GM19035 (cell line): ENCODE data around the gene KCTD1.

Experiments
- ATAC-seq: cut with Tn5 transposase; IDR thresholded peaks from one replicate; pipeline ENCODE4 v1.9.1; 2021; ENCODE audit not compliant: unreplicated experiment

The KCTD1 gene

DNA sequence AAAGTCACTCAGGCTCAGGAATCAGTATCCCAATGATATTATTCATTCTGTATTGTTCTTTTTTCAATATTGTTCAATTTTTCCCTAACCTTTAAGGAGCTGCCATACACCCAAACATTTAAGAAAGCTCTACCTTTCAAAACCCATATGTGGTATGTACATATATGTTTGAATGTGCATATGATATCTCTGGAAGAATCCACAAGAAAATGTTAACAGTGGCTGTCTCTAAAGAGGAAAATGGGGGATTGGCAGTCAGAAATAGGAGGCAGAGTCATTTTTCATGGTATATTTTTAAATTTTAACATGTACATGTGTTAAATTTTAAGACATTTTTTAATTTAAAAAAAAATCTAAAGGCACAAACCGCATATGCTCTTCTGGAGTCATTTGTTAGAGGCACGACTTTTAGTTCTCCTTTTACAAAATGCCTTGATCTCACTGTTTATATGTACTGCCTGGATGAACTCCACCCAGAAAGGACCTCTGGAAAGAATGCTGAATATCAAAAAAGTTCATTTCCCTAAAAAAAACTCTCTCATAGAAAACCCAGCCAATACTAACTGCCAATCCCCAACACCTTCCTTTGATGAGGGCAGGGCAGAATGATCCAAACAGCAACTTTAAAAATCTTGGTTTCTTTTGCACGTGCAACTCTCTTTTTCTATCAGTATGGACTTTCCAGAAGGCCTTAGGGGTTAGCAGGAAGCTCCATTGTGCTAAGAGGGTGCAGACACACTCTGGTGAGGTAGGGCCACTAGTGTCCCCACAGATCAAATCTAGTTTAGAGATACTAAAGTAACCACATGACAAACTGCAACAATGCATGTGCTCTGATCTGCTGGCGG is 23.6 kb downstream of the KCTD1 start:
- ATAC-seq: no peak

DNA sequence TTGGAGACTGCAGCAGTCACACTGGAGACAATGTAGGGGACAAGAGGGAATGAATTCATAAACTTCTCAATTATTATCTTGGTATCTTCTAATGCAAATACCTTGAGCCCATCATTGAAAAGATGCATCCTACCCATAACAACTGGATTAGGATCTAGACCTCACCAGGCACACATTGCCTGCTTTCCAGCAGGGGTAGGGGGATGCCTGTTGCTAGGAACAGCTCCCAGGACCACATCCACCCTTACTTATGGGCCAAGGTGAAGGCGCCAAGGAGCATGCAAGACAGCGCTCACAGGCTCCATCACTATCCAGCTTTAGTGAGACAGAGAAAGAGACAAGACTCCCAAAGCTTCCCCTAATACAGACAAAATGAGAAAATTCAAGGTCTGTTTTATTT is 24.4 kb downstream of the KCTD1 start:
- ATAC-seq: no peak

DNA sequence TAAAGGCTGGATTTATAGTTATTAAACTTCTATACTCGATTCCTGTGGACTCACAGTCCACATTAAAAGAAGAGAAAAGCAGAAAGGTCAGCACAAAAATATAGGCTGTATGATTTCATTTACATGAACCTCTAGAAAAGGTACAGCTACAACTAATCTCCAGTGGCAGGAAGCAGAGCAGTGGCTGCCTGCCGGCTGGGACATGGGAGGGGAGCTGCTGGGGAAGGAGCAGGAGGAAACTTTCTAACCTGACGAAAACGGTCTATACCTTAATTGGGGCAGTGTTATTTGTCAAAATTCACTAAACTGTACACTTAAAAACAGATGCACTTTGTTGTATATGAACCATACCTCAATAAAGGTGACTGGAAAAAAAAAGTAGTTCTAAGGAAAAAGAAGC is 26.7 kb downstream of the KCTD1 start:
- ATAC-seq: no peak

DNA sequence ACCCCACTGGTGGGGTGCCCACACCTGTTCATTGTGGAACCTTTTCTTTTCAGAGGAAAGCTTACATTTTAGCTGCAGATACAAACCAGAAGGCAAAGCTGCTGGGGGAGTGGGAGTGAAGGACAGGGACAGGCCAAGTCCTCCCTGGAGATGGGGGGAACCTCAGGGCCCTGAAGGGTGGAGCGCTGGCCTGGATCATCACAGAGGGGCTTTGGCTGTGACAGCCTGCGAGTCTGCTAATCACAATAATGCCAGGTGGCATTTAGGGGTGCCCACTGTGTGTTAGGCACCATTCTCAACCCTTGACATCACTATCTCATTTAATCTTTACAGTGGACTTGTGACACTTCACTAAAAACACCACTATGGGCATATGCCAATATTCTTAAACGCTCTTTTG is 27.4 kb downstream of the KCTD1 start:
- ATAC-seq: no peak

DNA sequence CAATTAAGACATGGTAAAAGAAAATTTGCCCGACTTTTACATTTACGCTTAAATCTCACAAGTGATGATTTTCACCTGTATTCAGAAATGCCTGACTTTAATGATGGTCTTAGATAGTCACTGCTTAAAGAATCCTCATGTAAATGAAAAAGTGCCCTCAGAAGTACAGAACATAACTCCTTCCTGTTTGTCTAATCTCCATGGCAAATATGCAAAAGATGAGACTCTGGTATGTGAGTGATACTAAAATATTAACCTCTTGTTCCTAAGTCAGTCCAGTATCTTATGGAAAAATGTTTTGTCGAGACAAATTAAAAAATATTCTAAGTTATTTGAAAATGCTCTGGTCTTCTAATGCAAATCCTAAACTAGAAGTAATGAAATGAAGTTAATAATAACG is 29.2 kb downstream of the KCTD1 start:
- ATAC-seq: no peak

DNA sequence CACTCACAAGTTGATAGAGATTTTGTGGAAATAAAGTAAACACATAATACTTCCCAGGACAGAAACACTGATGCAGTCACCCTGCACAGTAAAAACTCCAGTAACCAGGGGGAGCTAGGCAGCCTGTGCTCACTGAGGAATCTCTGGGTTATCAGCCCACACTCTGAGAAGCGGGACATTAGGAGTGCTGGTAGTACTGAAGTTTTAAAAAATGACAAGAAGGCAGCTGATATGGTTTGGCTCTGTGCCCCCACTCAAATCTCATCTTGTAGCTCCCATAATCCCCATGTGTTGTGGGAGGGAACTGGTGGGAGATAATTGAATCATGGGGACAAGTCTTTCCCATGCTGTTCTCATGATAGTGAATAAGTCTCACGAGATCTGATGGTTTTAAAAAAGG is 31.4 kb downstream of the KCTD1 start:
- no peak for ATAC-seq

DNA sequence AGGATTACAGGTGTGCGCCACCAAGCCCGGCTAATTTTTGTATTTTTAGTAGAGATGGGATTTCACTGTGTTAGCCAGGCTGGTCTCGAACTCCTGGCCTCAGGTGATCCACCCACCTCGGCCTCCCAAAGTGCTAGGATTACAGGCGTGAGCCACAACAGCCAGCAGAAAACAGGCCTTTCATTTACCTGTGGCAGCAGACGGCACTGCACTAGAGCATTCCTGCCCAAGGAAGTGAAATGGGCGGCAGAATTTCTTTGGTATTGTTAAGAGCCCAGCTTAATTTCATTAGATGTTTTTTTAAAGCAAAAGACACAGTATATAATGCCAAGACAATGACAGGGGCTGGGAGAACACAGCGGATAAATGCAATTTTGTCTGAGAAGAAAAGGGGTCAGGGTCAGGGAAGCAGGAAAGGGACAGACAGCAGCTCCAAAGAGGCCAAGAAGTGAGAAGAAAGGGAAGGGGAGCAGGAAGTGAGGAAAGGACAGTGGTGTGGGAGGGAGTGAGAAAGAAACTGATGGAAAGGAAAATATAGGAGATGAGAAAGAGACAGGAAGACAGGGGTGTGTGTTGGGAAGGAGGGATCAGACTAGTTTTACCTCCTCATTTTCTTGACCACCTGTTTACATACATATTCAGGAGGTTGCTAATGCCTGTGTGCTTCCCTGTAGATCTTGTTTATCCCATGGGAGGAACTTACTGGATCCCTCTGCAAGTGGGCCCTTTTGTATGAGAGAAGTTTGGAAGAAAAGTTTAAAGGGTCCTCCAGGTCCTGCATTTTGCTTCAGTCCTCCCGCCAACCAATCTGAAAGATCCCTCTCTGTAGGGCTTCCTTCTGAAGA is 32.5 kb downstream of the KCTD1 start:
- no peak for ATAC-seq

DNA sequence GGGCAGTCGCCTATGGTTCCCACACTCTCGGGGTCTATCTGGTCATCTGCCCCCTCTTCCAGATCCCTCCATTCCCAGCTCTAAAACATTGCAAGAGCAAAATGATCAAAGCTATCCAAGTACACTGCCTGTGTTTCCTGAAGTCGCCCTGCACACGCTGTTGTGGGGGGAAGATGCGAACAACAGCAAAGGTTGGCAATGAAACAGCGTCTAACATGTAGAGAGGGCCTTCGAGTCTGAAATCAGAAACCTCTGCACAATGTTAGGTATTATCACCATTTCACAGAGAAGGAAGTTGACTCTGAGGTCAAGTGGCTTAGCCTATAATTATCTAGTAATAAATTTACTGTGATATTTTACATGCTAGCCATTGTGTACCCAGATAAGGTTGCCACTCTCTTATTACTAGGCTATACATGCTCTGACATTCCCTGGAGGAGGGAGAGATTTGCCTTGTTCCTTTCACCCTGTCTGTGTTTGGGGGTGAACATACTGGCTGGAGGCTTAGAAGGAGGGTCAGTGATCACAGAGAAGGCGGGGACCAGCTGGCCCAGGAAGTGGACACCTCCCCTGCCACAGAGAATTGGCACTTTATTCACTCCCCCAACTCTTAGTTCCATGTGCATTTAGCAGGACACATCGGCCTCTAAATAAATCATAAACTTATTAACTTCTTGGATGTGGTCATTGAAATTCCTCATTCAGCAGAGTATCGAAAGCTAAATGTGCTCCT is 36.8 kb downstream of the KCTD1 start:
- no peak for ATAC-seq

DNA sequence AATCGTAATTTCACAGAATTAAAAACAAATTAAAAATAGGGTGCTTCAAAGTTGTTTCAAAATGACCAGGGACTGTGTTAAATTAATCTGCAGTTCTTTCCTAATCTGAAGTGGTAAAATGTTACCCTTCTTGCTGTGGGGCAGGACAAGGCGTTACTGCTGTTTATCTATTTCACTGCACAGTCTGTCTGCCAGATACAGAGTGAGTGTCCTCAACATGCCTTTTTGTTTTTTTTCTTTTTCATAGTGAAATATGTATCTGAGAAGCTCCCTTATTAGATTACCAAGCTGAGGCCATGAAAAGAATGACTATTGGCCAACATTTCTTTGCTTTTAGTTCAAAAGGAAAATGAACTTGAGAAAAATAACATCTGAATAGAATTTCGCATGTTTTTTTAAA is 38.0 kb downstream of the KCTD1 start:
- ATAC-seq: no peak

DNA sequence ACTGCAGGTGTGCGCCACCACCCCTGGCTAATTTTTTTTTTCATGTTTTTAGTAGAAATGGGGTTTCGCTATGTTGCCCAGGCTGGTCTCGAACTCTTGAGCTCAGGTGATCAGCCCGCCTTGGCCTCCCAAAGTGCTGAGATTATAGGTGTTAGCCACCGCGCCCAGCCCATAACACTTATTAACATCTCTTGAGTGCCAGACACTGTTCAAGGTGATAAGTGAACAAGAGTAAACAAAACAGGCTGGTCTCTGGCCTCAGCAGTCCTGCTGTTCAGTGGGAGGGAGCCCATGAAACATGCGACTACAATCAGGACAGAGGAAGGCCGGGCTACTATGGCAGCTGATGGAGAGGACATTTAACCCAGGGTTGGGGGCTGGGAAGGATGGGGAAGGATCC is 42.3 kb downstream of the KCTD1 start:
- ATAC-seq: no peak

DNA sequence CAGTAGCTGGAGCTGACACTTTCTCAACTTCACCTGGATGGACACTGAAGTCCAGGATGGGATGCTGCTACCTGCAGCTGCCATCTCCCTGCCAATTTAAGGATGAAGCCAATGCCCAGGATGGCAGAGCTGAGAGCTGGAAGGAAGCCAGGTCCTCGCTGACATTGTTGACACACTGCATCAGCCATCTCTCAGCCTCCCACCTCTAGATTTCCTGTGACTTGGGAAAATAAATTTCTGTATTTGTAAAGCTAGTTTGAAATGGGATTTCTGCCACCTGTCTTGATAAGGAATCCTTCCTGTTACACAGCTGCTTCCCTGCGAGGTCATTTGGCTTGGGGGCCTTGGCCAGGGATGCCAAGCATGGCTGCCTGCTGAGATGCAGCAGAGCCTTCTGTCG is 43.5 kb downstream of the KCTD1 start:
- ATAC-seq: no peak

DNA sequence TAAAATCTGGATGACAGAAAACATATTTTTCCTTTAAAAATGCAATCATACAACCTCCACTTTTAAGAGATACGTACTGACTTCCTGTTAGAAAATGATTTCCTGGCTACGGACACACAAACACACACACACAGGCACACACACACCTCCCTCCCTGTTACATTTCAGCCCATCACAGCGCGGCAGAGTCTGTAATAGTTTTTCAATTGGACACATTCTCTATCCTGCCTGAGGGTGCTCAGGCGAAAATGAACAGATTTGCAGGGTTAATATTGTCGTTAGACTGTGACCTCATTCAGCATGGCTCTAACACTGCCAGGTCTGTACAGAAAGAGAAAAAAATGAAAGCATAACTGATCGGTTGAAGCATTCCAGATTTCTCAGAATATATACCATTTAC is 45.0 kb downstream of the KCTD1 start:
- no peak for ATAC-seq

DNA sequence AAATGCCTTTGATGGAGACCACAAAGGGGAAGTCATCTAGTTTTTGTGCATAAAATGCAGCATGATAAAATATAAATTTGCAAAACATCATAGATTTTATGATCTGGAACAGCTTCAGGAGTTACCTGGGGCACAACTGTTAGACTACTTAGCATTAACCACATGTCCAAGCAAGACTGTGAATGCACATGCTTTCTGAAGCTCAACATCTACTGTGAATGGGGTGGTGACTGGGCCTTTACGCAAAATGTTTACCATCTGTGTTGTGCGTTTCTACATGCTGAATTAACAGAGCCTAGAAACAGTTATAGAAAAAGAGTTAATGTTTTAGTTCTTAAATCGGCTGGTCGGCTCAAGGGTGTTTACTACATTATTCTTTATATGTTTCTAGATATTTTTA is 45.5 kb downstream of the KCTD1 start:
- ATAC-seq: no peak

DNA sequence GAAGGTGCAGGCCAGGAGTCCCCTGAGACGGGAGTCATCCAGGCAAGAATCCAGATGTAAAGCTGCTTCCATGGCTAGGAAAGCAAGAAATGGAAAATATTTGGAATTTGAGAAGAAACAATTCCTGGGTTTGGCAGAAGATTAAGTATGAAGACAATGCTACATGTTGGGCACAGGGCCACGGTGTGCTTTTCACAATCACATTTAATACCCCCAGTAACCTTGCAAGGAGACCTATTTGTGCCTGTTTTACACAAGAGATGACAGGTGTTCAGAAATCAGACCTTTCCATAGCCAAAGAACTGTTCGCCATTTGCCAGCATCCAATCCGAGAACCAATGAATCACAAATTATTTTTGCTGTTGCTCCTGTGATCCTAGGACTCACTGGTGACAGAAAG is 50.5 kb downstream of the KCTD1 start:
- no peak for ATAC-seq

DNA sequence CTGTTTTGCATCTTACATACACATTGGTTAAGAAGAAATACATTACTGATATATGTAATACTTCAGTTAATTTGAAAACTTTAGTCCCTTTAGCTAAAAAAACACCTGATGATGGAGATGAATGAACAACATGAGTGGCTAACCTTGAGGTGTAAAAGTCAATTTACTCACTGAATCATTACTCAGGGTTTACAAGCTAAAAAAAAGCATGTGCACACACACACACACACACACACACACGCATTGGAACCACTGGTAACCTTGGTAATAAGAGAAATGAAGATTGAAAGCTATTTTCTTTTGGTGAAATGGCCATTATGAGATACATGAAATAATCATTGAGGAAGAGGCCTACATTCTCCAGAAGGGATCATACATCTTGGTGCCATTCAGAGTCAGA is 51.8 kb downstream of the KCTD1 start:
- no peak for ATAC-seq

DNA sequence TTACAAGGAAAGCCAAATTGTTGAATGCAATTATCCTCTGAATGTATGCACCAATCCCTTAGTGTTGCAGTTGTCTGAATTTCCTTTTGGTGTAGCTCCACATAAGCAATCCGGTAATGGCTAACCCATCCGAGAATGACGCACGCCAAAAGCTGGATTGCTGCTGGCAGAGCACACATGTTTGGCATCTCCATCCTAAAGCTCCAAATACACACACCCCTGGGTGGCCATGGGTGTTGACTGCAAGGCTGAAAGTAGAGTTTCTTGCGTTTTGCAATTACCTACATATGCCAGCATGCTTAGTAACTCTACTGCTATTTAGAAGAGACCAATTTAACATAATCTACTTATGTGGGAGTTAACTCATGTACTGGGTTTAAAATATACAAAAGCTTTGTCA is 53.1 kb downstream of the KCTD1 start:
- no peak for ATAC-seq

DNA sequence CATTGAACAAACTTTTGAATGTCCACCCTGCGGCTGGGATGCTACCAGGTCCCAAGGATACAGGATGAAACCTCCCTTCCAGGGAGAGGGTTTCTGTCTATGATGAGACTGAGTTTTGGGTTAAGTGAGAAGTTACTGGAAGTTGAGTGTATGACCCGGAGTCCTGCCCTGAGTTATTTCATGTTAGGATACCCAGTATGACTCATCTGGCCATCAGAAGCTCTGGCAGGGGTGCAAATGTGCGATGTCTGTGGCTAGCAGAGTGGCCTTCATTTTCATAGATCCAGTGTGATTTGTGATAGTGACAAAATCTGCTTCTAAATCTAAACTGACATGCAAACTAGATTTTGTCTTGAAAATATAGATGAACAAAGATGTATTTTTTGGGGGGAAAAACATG is 55.3 kb downstream of the KCTD1 start:
- ATAC-seq: no peak

DNA sequence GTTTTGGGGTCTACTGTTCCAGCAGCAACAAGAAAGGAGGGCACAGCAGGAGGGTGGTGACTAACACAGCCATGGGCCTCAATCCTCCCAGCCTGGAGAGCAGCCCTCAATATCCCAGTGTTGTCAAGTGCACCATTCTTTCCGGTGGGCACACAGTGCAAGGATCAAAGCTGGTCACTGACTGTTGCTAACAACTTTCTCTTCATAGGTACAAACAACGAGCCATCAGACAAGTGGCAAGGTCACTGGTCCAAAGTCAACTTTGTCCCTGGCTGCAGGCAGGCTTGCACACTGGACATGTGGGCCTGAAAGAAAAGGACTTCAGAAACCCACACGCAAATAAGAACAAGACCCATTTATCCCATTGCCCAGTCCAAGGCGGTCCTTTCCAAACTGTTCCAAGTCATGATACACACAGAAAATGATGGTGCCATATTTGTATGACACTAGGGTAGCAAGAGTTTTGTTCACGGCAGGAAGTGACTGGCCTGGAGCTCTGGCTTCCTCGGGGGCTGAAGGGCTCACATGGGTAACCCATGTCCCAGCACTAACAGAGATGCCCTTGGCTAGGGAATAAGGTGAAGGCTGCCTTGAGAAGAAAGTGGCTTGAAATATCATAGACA is 57.0 kb downstream of the KCTD1 start:
- ATAC-seq: no peak

DNA sequence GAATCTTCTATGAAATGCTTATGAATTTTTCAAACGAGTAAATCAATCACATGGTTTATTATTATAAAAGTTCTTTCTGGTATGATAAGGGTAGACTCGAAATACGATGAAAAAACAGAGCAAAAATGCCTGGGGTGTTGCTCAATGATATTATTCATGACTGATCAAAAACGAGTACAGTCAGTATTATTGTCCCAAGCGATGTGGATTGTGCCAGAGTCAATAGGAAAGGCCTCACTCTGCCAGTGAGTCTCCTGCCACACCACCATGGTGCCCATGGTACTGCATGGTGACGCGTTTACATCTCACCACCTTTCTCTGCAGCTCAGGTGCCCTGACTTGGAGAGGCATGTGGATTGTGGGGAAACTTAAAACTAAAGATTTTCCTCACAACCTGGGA is 58.5 kb downstream of the KCTD1 start:
- no peak for ATAC-seq

DNA sequence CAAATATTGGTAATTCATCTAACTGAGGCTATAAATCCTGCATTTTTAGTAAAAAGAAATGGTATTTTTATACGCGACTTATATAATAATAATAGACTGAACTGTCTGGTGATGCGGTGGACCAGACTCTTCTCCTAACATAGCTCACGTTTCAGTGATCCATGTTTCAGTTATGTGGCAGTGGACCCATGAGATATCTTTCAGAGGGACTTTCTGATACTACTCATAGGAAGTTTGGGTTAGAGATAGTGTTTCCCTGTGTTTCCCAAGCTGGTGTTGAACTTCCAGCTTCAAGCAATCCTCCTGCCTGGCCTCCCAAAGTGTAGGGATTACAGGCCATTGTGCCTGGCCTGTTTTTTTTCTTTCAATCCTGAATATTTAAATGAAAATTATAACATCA is 59.2 kb downstream of the KCTD1 start:
- no peak for ATAC-seq

DNA sequence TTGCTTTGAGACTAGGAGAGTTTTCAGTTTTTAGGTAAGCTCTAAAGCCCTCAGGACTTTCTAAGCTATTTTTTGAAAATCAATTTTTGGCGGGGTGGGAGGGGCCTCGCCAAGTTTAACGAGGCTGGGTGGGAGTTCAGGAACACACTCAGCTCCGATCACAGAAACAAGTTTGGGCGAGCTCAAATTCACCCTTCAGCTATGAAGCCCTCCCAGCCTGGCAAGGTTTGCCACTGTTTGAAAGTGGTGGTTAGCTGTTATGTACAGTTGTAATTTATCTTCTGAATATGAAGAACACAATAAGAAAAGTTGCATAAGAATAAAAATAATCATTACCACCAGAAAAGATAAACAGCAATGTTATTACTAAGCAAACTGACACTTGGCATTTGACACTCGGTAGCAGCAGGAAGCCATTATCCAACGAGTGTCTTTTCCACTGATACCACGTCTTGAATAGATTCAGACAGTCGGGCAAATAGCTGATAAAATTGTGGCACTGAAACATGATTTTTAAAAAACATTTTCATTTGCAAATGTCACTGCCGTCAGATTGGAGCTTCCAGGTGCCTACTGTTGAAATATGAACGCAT is 59.8 kb downstream of the KCTD1 start:
- no peak for ATAC-seq
